Measurements from ENCODE around the gene CSF2.

GRCh38 chr5:132100672-132101261, 27.2 kb downstream of the CSF2 start:
- TF ChIP-seq, protein P1, sequence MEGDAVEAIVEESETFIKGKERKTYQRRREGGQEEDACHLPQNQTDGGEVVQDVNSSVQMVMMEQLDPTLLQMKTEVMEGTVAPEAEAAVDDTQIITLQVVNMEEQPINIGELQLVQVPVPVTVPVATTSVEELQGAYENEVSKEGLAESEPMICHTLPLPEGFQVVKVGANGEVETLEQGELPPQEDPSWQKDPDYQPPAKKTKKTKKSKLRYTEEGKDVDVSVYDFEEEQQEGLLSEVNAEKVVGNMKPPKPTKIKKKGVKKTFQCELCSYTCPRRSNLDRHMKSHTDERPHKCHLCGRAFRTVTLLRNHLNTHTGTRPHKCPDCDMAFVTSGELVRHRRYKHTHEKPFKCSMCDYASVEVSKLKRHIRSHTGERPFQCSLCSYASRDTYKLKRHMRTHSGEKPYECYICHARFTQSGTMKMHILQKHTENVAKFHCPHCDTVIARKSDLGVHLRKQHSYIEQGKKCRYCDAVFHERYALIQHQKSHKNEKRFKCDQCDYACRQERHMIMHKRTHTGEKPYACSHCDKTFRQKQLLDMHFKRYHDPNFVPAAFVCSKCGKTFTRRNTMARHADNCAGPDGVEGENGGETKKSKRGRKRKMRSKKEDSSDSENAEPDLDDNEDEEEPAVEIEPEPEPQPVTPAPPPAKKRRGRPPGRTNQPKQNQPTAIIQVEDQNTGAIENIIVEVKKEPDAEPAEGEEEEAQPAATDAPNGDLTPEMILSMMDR (IDR thresholded peaks at IDR 0.05), result no peak
- no peak for TF ChIP-seq POLR2A (IDR thresholded peaks at IDR 0.05)

Measured in esophagus squamous epithelium (tissue), 4 donors.